Stomach (tissue), 9 donors: ENCODE results near the gene VWC2. TPM values are rescaled to one million over a fixed set of nuclear protein-coding genes. Genes with fewer than 3 reads are reported as not detected.
A peak's percentile ranks its signal among the peaks of the same experiment; 100 is the strongest.

Experiments
- DNase-seq, 2 donors: peaks; one replicate each; pipeline versions ENCODE4 v3.0.0 to v3.0.0-alpha.2; 2013 to 2019
- H3K27ac ChIP-seq, 5 donors: fragments of 200-600 bp in 4 of 5; sonication (generic) in 4 of 5; one replicate each; pipeline ENCODE4 v1.5.1; 2013 to 2019; ENCODE audit warnings: mild to moderate bottlenecking in 1 of 5, moderate library complexity in 1 of 5
- H3K27me3 ChIP-seq, 3 donors: fragments of 200-600 bp; sonication (generic); one replicate each; pipeline ENCODE4 v1.5.1; 2017 to 2019; ENCODE audit warnings: mixed run types in 1 of 3
- H3K36me3 ChIP-seq, 4 donors: fragments of 200-600 bp; sonication (generic); 1 replicate in 3 of 4; 2 replicates in 1 of 4; pipeline ENCODE4 v1.5.1; 2016 to 2019
- H3K4me1 ChIP-seq, 4 donors: fragments of 200-600 bp; sonication (generic); one replicate each; pipeline ENCODE4 v1.5.1; 2016 to 2019
- H3K4me3 ChIP-seq, 4 donors: fragments of 200-600 bp; sonication (generic) in 3 of 4; one replicate each; pipeline ENCODE4 v1.5.1; 2016 to 2019; ENCODE audit warnings: mild to moderate bottlenecking in 1 of 4
- H3K9me3 ChIP-seq, 4 donors: fragments of 200-600 bp; sonication (generic); one replicate each; pipeline ENCODE4 v1.5.1; 2016 to 2019
- EP300 ChIP-seq: sonication (generic); formaldehyde crosslinking; IDR thresholded peaks from one replicate; pipeline ENCODE4 v1.6.1; 2017; ENCODE audit warnings: antibody characterized with exemption
- POLR2A ChIP-seq, 4 donors: fragments of 450-650 bp; IDR thresholded peaks; one replicate each; pipeline ENCODE4 v1.6.1; 2016; ENCODE audit warnings: antibody characterized with exemption in 4 of 4, control low read depth in 2 of 4, mild to moderate bottlenecking in 1 of 4, moderate library complexity in 1 of 4
- POLR2AphosphoS5 ChIP-seq, 3 donors: sonication (generic); formaldehyde crosslinking; IDR thresholded peaks; one replicate each; pipeline ENCODE4 v1.6.1; 2016; ENCODE audit warnings: antibody characterized with exemption in 3 of 3
- WGBS, 5 donors: extraction: QIAGEN DNeasy Blood & Tissue Kit in 3 of 5; methylation state at CpG; one replicate each; pipeline versions ENCODE4 v1.1.5 to v1.1.7; 2013 to 2018; 5-methylcytosine and 5-hydroxymethylcytosine counted together
- intact Hi-C: fragments of 100-400 bp; cut with DNase I; formaldehyde crosslinking; loops from one replicate; pipeline ENCODE4 v1.15.1; 2023; ENCODE audit warnings: low total_unique reads
- polyA plus RNA-seq, 3 donors: library from polyadenylated mRNA; stranded (reverse); fragments of 200-250 nt; gene quantifications; one replicate each; pipeline ENCODE4 v1.2.3, GENCODE V29; 2013
- total RNA-seq, 5 donors: library from RNA; depleted of rRNA; stranded (reverse); fragments of >200 nt; gene quantifications; one replicate each; pipeline versions ENCODE4 v1.1.0 to v1.2.3, GENCODE V29; 2014 to 2016
- TF ChIP-seq, protein P1 (sequence below), 7 experiments: fragments of 450-650 bp in 4 of 7; fragments of 200-600 bp in 3 of 7; sonication (generic) in 3 of 7; IDR thresholded peaks; one replicate each; pipeline ENCODE4 v1.5.1; 2016 to 2019; ENCODE audit warnings: antibody characterized with exemption in 7 of 7, control low read depth in 2 of 7, mild to moderate bottlenecking in 1 of 7
- donor health status: healthy with polysubstance abuse.
- donor health status: Bipolar disorder and iron deficiency.
- donor health status: healthy.

VWC2 gene
- total and polyA plus RNA-seq, 8 donors: under 0.01 to 0.45 (median 0.10) TPM; not detected in 4

DNA sequence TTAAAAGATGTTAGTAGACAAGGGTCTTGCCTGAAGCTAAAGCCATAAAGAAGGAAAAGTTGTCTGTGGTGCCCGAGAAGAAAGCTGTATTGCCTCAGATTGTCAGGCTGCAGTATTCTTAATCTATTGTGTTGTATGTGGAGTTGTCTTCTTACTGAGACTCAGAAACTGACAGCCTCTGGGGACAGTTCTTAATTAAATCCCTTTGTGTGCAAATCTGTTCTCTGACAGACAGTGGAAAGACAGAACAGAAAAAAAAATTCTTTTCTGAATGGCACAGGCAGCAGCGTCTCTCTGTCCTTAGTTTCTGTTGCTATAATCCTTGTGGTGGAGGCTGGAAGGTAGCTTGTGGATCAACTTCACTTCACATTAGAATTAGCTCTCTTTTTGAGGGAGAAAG lies 16.8 kb downstream of the VWC2 start:
- intact Hi-C loops: no loop called here
- DNase-seq: no peak
- no peaks in the 10 kb centered on the region for H3K4me1 ChIP-seq
- no peak overlapping the region for H3K4me3 ChIP-seq
- no peaks in the 10 kb centered on the region for H3K36me3 ChIP-seq
- 57 to 80% (median 59%) methylated on average over 2 of the region's 2 CpGs for WGBS, 5 donors
- no peak overlapping the region for H3K27ac ChIP-seq
- no peaks in the 10 kb centered on the region for H3K9me3 ChIP-seq
- no peaks in the 10 kb centered on the region for H3K27me3 ChIP-seq
- no peak for TF ChIP-seq POLR2A (IDR thresholded peaks at IDR 0.05)
- TF ChIP-seq, protein P1, sequence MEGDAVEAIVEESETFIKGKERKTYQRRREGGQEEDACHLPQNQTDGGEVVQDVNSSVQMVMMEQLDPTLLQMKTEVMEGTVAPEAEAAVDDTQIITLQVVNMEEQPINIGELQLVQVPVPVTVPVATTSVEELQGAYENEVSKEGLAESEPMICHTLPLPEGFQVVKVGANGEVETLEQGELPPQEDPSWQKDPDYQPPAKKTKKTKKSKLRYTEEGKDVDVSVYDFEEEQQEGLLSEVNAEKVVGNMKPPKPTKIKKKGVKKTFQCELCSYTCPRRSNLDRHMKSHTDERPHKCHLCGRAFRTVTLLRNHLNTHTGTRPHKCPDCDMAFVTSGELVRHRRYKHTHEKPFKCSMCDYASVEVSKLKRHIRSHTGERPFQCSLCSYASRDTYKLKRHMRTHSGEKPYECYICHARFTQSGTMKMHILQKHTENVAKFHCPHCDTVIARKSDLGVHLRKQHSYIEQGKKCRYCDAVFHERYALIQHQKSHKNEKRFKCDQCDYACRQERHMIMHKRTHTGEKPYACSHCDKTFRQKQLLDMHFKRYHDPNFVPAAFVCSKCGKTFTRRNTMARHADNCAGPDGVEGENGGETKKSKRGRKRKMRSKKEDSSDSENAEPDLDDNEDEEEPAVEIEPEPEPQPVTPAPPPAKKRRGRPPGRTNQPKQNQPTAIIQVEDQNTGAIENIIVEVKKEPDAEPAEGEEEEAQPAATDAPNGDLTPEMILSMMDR (IDR thresholded peaks at IDR 0.05): no peak
- TF ChIP-seq POLR2AphosphoS5 (IDR thresholded peaks at IDR 0.05): no peak
- no peak for TF ChIP-seq EP300

DNA sequence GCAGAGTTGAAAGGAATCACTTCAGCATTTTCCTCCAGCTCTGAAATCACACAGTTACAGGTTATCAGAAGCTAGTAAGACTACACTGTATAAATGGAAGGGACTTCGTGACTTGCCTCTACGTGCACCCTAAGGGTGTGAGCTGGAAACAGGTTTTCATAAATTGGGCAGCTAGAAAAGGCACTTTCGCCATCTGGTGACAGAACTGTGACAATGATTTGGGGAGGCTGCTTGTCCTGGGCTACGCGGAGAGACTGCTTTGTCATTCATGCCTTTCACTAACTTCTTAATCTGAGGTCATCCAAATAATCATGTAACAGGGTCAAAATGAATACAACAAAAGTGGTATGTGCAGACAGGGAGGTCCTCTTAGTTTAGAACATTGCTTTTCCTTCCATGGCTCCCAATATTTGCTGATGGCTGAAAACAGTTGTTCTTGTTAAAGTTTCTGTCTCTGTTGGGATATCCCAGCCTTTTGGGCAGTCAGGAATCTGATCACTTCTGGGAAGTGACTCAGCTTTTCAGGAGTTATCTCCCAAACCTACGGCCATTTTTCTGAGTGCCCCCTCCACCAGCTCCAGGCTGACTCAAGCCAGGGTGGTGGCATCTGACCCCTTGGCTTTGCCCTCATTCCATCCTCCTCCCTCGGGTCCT lies 17.8 kb downstream of the VWC2 start:
- TF ChIP-seq POLR2A (IDR thresholded peaks at IDR 0.05) (no peak), POLR2AphosphoS5 (IDR thresholded peaks at IDR 0.05) (no peak)
- TF ChIP-seq, protein P1 (IDR thresholded peaks at IDR 0.05): peak in 1 of 7 experiments; percentile 6
- WGBS, 5 donors: 16 to 23% (median 17%) methylated on average over 7 of the region's 7 CpGs
- Histone ChIP-seq H3K36me3 (no peaks in the 10 kb centered on the region), H3K27me3 (no peaks in the 10 kb centered on the region), H3K4me3 (no peak overlapping the region), H3K27ac (no peak overlapping the region), H3K4me1 (no peaks in the 10 kb centered on the region), H3K9me3 (no peaks in the 10 kb centered on the region)
- intact Hi-C loops: no loop called here
- DNase-seq: peak in 1 of 2 donors; percentile 67

DNA sequence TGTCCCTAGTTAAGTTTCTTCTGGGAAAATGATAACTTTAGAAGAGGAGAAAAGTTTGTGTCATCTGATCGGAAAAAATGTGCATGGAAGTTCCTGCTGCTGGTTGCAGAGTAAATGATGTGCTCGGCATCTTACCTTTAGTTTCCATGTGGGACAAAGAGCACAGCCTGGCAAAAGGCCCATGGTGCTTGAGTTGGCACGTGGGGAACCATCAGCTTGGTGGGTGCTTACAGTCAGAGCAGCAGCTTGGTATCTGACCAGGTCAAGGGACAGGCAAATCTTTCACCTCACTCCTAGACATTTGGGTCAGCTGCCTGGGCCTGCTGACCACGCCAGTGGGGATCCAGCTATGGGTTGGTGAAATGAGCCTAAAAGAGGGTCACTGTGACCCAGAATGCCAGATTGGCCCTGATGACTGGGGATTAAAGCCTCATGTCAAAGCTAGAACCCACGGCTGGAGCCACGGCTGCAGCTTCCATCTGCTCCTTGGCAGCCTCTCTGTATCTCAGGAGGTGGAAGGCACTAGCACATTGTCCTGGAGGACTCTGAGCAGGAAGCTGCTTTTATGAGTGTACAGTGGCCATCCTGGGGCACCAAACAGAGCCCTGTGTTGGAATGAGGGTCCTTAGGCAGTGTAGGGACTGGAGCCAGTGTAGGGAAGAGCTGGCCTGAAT lies 24.7 kb downstream of the VWC2 start:
- intact Hi-C loops: no loop called here
- no peaks in the 10 kb centered on the region for H3K27me3 ChIP-seq

DNA sequence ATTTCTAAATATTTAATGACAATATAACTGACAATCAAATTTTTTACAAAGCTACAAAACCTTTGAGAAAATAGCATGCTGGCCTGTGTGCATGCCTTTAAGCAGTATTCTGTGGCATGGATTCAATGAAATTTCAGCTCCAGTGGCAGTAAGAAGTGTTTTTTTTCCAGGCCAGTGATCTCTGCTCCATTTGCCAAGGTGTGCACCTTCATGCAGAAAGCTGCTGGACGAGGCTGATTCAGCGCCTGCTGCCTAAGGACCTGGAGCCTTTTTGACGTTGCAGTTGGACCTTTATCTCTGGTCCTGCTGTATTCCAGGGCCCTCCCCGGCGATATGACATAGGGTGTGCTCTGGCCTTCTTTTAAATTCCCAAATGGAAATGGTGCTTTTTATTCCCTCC lies 26.6 kb downstream of the VWC2 start:
- no peaks in the 10 kb centered on the region for H3K4me1 ChIP-seq

More for the DNA sequence above, 24.7 kb downstream of the VWC2 start:
- DNase-seq: no peak
- WGBS, 5 donors: 68 to 83% (median 71%) methylated on average over 4 to 6 of the region's 6 CpGs
- Histone ChIP-seq H3K27ac (no peak overlapping the region), H3K36me3 (no peaks in the 10 kb centered on the region), H3K9me3 (no peaks in the 10 kb centered on the region), H3K4me3 (no peak overlapping the region), H3K4me1 (no peaks in the 10 kb centered on the region)
- no peak for TF ChIP-seq POLR2AphosphoS5 (IDR thresholded peaks at IDR 0.05)
- TF ChIP-seq EP300: no peak
- no peak for TF ChIP-seq POLR2A (IDR thresholded peaks at IDR 0.05)
- TF ChIP-seq, protein P1 (IDR thresholded peaks at IDR 0.05): no peak

More for the DNA sequence above, 26.6 kb downstream of the VWC2 start:
- no peak for DNase-seq
- Histone ChIP-seq H3K27ac (no peak overlapping the region), H3K9me3 (no peaks in the 10 kb centered on the region), H3K27me3 (no peaks in the 10 kb centered on the region), H3K4me3 (no peak overlapping the region), H3K36me3 (no peaks in the 10 kb centered on the region)
- TF ChIP-seq, protein P1 (IDR thresholded peaks at IDR 0.05): no peak
- no peak for TF ChIP-seq POLR2AphosphoS5 (IDR thresholded peaks at IDR 0.05)
- TF ChIP-seq POLR2A (IDR thresholded peaks at IDR 0.05): no peak
- TF ChIP-seq EP300: no peak
- 74 to 85% (median 79%) methylated on average over 5 of the region's 5 CpGs for WGBS, 5 donors
- intact Hi-C loops: no loop called here
